SK-MEL-5 (cell line): Measurements from ENCODE around the gene SCARB1. TPM values are rescaled to one million over a fixed set of nuclear protein-coding genes. Genes with fewer than 3 reads are reported as not detected.

Experiments used
- DNase-seq: peaks from one replicate; pipeline ENCODE4 v3.0.0-alpha.2; 2016; ENCODE audit warnings: low read depth, low spot score
- in situ Hi-C: cut with HindIII; loops from 2 replicates; pipeline ENCODE4 v1.10.0; 2016; ENCODE audit warnings: low sequenced_read_pairs, high pct_unique_total_duplicates, low pct_unique_long_range_greater_than_20kb
- total RNA-seq: library from RNA; depleted of rRNA; stranded (reverse); fragments of >200 nt; shearing (Covaris generic); gene quantifications from 2 replicates; pipeline ENCODE4 v1.2.3, GENCODE V29; 2014

The SCARB1 gene
- total RNA-seq, 1 experiment from 2014 or later, result 193 TPM

- in situ Hi-C loops, result no loop called here
- no peak for DNase-seq
Measured at GRCh38 chr12:124796303-124796960, 67.2 kb downstream of the SCARB1 start.

- in situ Hi-C loops, result no loop called here
- no peak for DNase-seq
Measured at GRCh38 chr12:124795081-124795948, 68.3 kb downstream of the SCARB1 start.

GRCh38 chr12:124792961-124793441, 70.7 kb downstream of the SCARB1 start:
- peak; percentile 47 for DNase-seq
- in situ Hi-C loops, result no loop called here

- DNase-seq, result no peak
- in situ Hi-C loops, result no loop called here
Measured at GRCh38 chr12:124792156-124792555, 71.5 kb downstream of the SCARB1 start.

- DNase-seq, result no peak
- in situ Hi-C loops, result no loop called here
Measured at GRCh38 chr12:124790650-124791400, 72.8 kb downstream of the SCARB1 start.

- in situ Hi-C loops, result no loop called here
- no peak for DNase-seq
Measured at GRCh38 chr12:124788936-124789555, 74.6 kb downstream of the SCARB1 start.

- peak; percentile 34 for DNase-seq
- in situ Hi-C loops, result no loop called here
Measured at GRCh38 chr12:124786061-124786964, 77.4 kb downstream of the SCARB1 start.

- in situ Hi-C loops, result no loop called here
- DNase-seq, result no peak
Measured at GRCh38 chr12:124784871-124785572, 78.6 kb downstream of the SCARB1 start.

GRCh38 chr12:124783087-124783486, 80.6 kb downstream of the SCARB1 start:
- no peak for DNase-seq
- in situ Hi-C loops, result no loop called here

- in situ Hi-C loops, result no loop called here
- DNase-seq, result no peak
Measured at GRCh38 chr12:124782132-124782531, 81.5 kb downstream of the SCARB1 start.

GRCh38 chr12:124780752-124781685, 82.6 kb downstream of the SCARB1 start:
- no peak for DNase-seq
- in situ Hi-C loops, result no loop called here

GRCh38 chr12:124780336-124780735, 83.3 kb downstream of the SCARB1 start:
- in situ Hi-C loops, result no loop called here
- no peak for DNase-seq

GRCh38 chr12:124779161-124780141, 84.2 kb downstream of the SCARB1 start:
- in situ Hi-C loops, result no loop called here
- no peak for DNase-seq

GRCh38 chr12:124778411-124778810, 85.3 kb downstream of the SCARB1 start:
- no peak for DNase-seq
- in situ Hi-C loops, result no loop called here
